ENCODE data around the gene ELF2. TPM values are rescaled to one million over a fixed set of nuclear protein-coding genes. Genes with fewer than 3 reads are reported as not detected.
"Not testable (repeated sequence)": the region's sequence is repeated elsewhere in the genome, so short reads cannot be mapped to it uniquely, and the experiment has no call there.

The ELF2 gene
- total RNA-seq, 1 donor from 2014 or later = 44.7 TPM

DNA sequence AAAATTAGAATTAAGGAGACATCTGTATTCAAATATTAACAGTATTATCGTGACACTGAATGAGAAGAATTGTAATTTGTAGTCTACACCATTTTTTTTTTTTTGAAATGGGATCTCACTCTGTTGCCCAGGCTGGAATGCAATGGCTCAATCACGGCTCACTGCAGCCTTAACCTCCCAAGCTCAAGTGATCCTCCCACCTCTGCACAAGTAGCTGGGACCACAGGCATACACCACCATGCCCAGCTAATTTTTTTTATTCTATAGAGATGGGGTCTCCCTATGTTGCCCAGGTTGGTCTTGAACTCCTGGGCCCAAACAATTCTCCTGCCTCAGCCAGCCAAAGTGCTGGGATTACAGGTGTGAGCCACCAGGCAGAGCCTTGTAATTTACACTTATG, 24.8 kb downstream of the ELF2 start:
- intact Hi-C loops (cut with micrococcal nuclease) = no loop called here
- ATAC-seq (no peak), DNase-seq (no peak)

DNA sequence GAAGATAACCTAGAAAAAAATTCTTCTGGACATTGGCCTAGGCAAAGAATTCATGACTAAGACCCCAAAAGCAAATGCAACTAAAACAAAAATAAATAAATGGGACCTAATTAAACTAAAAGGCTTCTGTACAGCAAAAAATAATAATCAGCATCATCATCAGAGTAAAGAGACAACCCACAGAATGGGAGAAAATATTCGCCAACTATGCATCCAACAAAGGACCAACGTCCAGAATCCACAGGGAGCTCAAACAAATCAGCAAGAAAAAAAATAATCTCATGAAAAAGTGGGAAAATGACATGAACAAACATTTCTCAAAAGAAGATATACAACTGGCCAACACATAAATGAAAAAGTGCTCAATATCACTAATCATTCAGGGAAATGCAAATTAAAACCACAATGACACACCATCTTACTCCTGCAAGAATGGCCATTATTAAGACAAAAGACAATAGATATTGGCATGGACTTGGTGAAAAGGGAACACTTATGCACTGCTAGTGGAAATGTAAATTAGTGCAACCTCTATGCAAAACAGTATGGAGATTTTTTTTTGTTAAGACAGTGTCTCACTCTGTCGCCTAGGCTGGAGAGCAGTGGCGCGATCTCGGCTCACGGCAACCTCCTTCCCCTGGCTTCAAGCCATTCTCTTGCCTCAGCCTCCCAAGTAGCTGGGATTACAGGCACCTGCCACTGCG, 29.9 kb downstream of the ELF2 start:
- no peak for ATAC-seq
- intact Hi-C loops (cut with micrococcal nuclease) = no loop called here

DNA sequence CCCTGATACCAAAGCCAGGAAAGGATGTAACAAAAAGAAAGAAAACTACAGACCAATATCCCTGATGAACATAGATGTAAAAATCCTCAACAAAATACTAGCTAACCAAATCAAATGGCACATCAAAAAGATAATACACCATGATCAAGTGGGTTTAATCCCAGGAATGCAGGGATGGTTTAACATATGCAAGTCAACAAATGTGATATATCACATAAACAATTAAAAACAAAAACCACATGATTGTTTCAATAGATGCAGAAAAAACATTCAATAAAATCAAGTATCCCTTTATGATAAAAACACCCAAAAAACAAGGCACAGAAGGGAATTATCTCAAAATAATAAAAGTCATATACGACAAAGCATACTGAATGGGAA, 31.5 kb downstream of the ELF2 start:
- no peak for ATAC-seq
- no peak for DNase-seq
- intact Hi-C loops (cut with micrococcal nuclease) = no loop called here

More for the DNA sequence above, 29.9 kb downstream of the ELF2 start:
- no peak for DNase-seq

DNA sequence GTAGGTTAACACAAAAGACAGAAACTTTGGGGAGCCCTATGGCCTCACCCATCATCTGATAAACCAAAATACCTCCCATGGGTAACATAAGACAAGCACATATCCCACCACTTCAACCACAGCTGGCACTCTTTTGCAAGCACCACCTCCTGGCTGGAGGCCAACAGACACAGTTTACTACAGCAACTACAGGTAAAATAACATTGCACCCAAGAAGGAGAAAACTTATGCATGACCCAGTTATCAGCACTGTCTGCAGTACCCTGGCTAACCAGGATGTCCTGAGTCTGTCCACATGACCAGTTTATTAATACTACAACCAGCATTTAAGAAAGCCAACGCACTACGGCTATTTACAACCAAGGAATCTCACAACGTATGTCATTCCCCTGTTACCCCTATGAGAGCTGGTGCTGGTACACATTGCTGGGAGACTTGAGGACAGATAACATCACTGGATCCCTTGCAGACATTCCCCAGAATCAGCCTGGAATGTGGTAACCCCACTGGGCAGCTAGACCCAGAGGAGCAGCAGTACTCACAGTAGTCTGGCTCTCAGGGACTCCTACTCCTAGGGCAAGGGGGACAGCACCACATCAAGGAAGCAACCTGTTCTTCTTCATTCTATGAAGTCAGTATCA, 32.0 kb downstream of the ELF2 start:
- intact Hi-C loops (cut with micrococcal nuclease) = no loop called here
- peak; percentile 58 for ATAC-seq
- DNase-seq = no peak

DNA sequence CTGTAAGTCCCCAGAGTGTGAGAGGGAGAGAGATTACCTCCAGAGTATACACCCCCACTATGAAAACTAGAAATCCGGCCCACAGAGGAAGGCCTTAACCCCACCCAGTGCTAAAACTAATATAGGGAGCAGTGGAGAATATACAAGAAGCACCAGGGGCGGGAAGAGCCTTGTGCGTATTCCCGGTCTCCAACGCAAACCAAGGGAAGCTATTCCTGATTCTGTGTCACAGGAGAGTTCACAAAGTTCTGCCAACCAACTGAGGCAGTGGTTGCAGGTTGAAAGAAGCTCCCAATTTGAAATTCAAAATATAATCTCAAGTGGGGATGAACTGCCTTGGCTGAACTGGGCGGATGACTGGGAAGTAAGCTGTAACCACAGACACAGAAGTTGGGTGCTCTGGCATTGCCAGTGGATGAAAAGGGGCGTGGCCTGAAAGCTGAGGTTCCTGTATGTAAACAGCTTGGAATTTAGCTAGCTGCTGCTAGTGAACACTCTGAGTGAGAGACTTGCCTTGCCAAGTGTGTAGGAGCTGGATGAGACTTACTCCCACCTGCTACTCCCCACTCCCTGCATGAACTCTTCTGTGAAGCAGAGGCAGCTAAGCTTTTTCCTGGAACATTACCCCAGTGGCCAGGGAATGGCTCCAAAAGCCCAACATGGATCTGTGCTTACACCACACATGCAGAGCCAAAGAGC, 32.7 kb downstream of the ELF2 start:
- DNase-seq (peak; percentile 54), ATAC-seq (peak; percentile 59)
- intact Hi-C loops (cut with micrococcal nuclease) = no loop called here

DNA sequence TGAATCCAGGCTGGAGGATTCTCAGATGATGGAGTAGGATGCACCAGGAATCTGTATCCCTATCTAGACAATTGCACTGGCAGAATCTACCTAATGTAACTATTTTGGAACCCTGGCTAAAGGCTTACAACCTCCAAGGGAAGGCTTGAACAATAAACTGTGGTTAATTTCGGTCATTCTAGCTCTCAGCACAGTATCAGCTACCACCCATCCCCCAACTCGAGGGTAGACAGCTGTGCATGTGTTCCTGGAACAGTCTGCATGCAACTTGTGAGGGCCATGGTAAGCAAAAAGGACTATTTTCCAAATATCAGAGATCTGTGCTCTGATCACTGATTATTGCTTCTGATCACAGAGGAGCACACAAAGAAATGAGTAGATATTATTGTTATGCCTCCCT, 34.0 kb downstream of the ELF2 start:
- intact Hi-C loops (cut with micrococcal nuclease) = no loop called here
- ATAC-seq = peak; percentile 19
- no peak for DNase-seq

DNA sequence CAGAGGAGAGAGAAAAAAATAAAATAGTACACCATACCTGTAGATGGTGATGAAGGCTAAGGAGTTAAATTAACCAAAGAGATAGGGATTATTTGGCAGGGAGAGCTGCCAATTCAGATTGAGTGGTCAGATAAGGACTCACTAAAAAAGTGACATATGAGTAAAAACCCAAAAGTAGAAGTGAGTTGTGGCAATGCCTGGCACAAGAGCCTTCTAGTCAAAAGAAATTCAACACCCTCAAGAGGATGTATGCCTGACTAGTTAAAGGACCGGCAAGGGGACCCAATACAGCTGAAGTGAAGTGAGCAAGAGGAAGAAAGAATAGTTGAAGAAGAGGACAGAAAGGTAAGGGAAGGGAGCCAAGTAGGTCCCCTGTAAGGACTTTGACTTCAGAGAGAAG, 34.9 kb downstream of the ELF2 start:
- ATAC-seq = no peak
- intact Hi-C loops (cut with micrococcal nuclease) = no loop called here
- DNase-seq = no peak

DNA sequence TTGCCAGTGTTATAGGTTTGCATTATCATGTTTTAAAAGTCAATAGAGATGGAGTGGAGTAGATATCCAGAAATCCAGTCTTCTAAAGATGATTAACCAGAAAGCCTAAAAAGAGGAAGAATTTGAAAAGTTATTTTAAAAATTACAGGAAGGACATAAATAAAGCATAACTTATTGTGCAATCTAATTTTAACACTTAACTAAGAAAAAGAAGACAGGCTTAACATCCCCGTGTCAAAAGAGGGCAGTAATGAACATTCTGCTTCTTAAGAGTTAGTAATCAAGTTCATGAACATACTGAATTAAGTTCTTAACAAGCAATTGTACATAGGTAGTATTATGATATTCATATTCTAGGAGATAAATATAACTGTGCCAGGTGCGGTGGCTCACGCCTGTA, 39.3 kb downstream of the ELF2 start:
- DNase-seq (no peak), ATAC-seq (no peak)
- intact Hi-C loops (cut with micrococcal nuclease) = no loop called here

DNA sequence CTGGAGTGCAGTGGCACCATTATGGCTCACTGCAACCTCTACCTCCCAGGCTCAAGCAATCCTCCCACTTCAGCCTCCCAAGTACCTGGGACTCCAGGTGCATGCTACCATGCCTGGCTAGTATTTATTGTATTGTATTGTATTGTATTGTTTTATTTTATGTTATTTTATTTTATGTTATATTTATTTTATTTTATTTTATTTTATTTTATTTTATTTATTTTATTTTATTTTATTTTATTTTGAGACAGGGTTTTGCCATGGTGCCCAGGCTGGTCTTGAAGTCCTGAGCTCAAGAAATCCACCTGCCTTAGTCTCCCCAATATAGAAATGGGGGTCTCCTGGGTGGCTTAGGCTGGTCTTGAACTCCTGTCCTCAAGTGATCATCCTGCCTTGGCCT, 42.6 kb downstream of the ELF2 start:
- intact Hi-C loops (cut with micrococcal nuclease) = no loop called here
- no peak for DNase-seq
- no peak for ATAC-seq

DNA sequence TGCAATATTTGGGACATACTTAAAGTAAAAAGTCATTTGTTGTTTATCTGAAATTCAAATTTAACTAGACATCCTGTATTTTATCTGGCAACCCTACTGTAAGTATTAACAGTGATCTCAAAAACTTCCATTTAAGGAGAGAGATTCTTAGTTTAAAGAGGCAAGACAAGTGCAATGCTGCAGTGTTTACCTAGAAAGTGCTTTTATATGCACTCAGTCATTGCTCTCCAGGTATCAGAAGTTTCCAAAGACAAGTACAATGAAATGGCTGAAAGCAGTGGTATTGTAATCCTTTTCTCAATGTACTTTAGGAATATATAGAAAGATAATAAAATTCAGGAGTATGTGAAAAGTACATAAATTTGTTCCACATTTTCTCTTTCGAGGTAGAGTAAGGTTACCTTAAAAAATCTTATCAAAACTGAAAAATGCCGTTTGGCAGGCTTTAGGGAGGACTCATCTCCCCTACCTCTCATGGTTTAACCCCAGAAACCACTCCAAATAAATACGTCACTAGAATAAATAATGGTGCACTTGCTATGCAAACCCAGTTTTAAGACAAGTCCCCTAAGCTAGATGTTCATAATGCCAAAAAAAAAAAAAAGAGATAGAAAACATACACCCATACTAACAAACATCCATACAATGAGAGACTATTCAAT, 45.7 kb downstream of the ELF2 start:
- ATAC-seq (no peak), DNase-seq (no peak)
- intact Hi-C loops (cut with micrococcal nuclease) = no loop called here

DNA sequence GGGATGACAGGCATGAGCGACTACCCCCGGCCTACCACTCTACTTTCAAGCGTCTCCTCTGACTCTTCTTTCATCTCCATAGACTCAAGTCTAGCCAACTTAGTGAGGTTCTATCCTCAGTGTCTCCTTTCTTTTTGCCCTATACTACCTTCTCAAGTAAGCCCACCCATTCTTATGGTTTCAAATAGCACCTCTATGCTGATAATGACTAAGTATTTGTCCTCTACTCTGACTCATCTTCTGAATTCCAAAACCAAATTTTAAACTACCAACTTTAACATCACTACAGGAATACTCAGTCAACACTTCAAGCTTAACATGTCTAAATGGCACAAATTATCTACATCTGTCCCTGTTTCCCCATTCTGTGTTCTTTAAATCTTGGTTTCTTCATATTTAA, 47.8 kb downstream of the ELF2 start:
- DNase-seq (no peak), ATAC-seq (no peak)
- intact Hi-C loops (cut with micrococcal nuclease) = no loop called here

DNA sequence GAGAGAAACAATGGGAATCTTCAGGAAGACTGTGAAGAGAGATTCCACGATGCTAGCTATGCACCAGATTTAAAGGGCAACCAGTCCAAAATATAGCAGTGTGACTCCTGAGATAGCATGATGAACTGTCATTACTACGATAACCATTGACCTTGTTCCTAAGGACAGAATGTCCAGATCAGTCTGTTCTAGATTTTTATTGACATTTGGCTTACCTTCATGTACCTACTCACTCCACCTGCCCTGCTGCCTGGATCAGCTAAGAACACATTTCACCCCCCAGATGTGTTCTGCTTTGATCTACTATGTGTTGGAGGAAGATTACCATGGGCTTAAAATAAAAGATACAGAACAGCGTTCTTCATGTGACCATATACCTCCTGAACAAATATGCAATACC, 50.1 kb downstream of the ELF2 start:
- DNase-seq (no peak), ATAC-seq (no peak)
- intact Hi-C loops (cut with micrococcal nuclease) = no loop called here

DNA sequence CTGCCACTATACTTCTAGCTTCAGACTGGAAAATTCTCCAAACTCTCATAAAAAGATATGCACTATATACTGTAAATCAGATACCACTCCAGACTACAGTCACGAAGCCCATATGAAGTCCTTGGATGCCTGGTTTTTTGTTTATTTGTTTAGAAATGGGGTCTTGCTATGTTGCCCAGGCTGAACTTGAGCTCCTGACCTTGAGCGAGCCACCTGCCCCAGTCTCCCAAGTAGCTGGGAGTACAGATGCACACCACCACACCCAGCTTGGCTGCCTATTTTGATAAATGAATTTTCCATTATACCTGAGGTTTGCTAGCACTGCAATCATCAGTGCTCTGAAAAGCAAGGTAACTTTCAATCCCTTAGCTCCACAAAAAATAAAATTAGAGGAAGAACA, 53.1 kb downstream of the ELF2 start:
- DNase-seq = no peak
- ATAC-seq = no peak
- intact Hi-C loops (cut with micrococcal nuclease) = no loop called here

DNA sequence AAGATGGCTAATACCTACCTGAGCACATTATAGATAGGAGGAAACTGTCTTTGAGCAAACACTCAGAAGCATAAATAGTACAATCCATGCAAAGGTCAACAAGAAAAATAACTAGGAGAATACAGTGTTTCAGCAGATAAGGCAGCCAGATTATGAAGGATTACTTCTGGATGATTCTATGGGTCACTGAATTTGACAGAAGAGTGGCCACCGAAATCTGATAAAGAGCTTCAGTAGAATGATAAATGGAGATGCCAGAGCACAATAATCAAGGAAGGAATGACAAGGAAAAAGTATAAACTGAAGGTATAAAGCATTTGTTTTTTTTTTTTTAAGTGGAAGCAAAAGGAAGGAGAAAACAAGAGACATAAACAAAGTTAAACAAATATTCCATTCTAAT, 58.7 kb downstream of the ELF2 start:
- no peak for ATAC-seq
- DNase-seq = no peak
- intact Hi-C loops (cut with micrococcal nuclease) = no loop called here

DNA sequence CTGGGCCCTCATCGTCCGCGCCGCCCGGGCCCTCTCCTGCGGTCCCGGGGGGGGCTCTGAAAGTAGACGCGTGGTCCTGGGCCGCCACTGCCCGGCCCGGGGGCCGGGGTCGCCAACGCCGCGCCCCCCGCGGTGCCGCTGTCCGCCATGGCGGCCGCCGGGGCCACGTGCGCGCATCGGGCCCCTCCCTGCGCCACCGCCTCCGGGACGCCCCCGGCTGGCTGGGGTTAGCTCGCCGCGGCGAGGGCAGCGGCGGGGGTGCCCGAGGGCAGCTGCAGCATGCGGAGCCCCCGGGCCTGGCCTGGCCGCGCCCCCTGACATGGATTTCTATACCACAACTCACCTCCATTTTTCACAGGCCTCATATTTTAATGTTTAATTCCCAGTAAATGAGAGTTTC, 61.8 kb downstream of the ELF2 start:
- ATAC-seq = no peak
- DNase-seq = no peak
- intact Hi-C loops (cut with micrococcal nuclease) = no loop called here

DNA sequence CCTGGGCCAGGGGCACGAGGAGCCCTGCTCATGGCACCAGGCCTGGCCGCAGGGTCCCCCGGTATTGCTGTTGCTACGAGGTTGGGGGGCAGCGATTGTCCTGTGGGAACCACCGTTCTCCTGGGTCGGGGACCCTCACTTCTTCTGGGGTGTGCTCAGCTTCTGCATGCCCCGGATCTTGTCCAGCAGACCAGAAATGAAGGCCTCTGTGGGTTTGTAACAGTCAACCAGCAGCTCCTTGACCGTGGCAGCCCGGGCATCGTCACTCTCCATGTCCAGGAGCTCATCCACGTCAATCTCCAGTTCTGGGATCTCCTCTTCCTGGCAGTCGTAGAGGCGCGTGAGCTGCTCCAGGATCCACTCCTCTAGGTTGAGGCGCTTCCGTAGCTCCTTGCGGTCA, 62.2 kb downstream of the ELF2 start:
- DNase-seq; ATAC-seq; intact Hi-C loops (cut with micrococcal nuclease): not testable (repeated sequence)

DNA sequence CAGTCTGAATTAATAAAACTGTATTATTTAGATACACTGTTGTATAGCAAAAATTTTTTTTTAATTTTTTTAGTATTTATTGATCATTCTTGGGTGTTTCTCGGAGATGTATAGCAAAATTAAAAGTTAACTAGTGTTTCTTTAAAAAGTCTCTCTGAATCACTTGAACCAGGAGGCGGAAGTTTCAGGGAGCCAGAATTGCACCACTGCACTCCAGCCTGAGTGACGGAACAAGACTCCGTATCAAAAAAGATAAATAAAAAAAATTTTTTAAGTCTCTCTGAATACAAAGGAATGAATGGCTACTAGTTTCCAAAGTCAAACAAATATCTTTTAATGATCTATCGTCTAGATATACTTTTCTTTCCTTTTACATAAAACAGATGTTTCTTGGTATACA, 64.4 kb downstream of the ELF2 start:
- ATAC-seq (no peak), DNase-seq (no peak)
- intact Hi-C loops (cut with micrococcal nuclease) = no loop called here

DNA sequence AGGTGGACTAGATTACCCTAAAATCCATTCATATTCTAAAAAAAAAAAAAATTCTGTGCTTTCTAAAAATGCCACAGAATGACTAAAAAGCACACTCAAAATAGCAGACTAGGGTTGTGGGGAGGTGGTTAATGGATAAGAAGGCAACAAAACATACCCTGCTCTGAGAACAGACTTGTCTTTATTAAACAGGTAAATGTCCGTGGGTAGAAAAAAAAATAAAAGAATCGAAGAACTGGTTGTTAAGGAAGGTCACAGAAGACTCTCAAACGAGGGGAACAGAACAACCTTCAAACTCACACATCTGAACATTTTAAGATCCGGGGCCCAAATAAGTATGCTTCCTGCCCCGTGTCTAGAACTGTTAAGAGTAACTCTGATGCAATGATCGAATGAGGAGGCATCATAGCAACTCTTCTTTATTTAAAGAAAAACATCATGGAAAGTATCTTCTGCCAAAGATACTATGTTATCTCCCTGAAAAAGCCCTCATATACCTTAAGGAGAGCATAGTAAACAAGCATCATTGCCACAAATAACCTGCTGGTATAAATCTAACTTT, 68.4 kb downstream of the ELF2 start:
- ATAC-seq = no peak
- intact Hi-C loops (cut with micrococcal nuclease) = no loop called here
- no peak for DNase-seq

DNA sequence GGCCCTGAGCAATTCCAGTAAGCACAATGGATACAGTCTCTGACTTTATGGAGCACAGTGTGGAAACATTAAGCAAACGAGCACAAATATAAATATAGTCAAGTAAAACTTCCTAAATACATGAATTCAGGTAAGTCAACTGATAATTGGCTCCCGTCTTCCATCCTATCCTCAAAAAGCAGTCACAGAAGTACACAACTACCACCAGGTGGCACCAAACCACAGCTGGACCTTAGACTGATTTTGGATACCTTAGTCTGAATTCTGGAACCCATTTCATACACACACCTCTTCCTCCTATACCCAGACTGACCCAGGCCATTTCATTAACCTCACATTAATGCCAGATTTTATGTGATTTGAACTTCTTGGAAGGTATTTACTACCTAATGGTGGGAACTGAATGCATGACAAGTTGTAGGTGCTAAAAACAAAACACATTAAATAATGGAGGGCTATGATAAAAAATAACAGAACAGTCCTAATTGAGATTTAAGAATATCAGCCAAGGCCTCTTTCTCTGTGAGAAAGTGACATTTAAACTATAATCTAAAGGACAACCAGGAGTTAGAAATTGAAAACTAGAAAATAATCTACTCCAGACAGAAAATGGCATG, 77.5 kb downstream of the ELF2 start:
- intact Hi-C loops (cut with micrococcal nuclease) = no loop called here
- no peak for DNase-seq
- peak; percentile 75 for ATAC-seq

DNA sequence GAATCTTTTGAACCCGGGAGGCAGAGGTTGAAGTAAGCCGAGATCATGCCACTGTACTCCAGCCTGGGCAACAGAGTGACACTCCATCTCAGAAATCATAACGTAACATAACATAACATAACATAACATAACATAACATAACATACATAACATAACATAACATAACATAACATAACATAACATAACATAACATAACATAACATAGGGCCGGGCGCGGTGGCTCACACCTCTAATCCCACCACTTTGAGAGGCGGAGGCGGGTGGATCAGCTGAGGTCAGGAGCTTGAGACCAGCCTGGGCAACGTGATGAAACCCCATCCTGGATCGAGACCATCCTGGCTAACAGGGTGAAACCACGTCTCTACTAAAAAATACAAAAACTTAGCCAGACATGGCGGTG, 84.7 kb downstream of the ELF2 start:
- intact Hi-C loops (cut with micrococcal nuclease) = no loop called here
- ATAC-seq (no peak), DNase-seq (no peak)

Measured in left ventricle myocardium superior (tissue), 1 donor.